ENCODE results near the gene BTNL9.

DNA sequence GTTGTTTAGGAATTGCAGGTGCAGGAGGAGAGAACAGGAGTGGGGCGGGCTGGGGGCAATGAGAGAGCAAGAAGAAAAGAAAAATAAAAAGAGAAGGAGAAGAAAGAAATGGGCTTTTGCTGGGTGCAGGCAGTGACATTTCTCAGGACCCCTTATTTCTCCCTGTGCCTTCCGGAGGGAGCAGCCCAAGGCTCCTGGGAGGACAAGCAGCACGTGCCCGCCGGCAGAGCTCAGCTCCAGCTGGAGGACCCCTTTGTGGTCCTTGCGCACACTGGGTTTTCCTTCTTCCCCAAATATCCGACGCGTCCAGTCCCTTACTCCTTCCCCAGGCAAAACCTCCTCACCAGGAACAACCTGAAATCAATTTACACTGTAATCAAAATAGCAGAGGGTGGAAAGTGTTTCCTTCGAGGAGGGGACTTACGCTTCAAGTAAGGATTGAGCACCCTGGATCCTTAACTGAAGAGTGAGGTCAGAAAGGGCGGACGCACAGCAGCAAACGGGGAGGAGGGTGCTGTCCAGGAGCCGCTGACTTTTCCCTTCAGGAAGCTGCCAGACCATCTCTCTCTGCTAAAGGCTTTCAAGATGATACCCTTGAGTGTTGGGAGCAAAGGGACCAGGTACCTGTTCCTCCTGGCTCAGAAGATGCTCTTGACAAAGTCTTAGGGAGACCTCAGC is 2.1 kb downstream of the BTNL9 start:
- no peak for TF ChIP-seq SMAD3 (CRISPR knock-in tag; IDR thresholded peaks at IDR 0.05)
- TF ChIP-seq, protein P1, sequence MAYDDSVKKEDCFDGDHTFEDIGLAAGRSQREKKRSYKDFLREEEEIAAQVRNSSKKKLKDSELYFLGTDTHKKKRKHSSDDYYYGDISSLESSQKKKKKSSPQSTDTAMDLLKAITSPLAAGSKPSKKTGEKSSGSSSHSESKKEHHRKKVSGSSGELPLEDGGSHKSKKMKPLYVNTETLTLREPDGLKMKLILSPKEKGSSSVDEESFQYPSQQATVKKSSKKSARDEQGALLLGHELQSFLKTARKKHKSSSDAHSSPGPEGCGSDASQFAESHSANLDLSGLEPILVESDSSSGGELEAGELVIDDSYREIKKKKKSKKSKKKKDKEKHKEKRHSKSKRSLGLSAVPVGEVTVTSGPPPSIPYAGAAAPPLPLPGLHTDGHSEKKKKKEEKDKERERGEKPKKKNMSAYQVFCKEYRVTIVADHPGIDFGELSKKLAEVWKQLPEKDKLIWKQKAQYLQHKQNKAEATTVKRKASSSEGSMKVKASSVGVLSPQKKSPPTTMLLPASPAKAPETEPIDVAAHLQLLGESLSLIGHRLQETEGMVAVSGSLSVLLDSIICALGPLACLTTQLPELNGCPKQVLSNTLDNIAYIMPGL (CRISPR knock-in tag; IDR thresholded peaks at IDR 0.05; ENCODE audit: borderline replicate concordance in 1 of 2, low read depth in 1 of 2), result no peak
- TF ChIP-seq, protein P2, sequence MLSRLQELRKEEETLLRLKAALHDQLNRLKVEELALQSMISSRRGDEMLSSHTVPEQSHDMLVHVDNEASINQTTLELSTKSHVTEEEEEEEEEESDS (CRISPR knock-in tag; IDR thresholded peaks at IDR 0.05; ENCODE audit: borderline replicate concordance), result no peak
